ENCODE results near the gene CFAP57.

CFAP57 gene

GRCh38 chr1:43298055-43298454 is 125.9 kb downstream of the CFAP57 start:
- no peak for DNase-seq (ENCODE audit: low read depth, low spot score)

DNA sequence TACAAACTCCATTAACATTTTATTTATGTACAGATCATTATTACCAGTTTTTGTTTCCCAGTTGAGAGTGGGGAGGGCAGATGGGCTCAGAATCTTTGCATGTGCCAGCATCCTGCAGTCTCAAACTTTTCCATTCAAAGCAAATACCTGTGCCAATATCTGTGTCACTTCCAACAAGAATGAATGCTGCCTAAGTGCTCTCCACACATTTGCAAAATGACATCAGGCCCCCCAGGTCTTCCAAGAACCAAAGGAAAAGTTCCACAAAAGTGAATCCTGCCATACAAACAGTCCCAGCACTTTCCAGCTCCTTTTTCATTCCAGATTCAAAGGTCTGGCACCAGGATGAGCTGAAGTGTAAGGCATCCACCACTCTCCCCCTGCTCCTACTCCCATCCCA is 127.0 kb downstream of the CFAP57 start:
- DNase-seq (ENCODE audit: low read depth, low spot score): no peak

GRCh38 chr1:43300378-43301094 is 128.4 kb downstream of the CFAP57 start, which contains the start of gene TIE1:
Gene TIE1, plus strand, starts transcription at chr1:43300982. Its CDS starts 90 bp downstream, at chr1:43301072.
- DNase-seq (ENCODE audit: low read depth, low spot score): no peak

GRCh38 chr1:43302201-43302600 is 130.1 kb downstream of the CFAP57 start:
- no peak for DNase-seq (ENCODE audit: low read depth, low spot score)

- no peak for DNase-seq (ENCODE audit: low read depth, low spot score)
These were observed 130.8 kb downstream of the CFAP57 start for GRCh38 chr1:43302721-43303470.

DNA sequence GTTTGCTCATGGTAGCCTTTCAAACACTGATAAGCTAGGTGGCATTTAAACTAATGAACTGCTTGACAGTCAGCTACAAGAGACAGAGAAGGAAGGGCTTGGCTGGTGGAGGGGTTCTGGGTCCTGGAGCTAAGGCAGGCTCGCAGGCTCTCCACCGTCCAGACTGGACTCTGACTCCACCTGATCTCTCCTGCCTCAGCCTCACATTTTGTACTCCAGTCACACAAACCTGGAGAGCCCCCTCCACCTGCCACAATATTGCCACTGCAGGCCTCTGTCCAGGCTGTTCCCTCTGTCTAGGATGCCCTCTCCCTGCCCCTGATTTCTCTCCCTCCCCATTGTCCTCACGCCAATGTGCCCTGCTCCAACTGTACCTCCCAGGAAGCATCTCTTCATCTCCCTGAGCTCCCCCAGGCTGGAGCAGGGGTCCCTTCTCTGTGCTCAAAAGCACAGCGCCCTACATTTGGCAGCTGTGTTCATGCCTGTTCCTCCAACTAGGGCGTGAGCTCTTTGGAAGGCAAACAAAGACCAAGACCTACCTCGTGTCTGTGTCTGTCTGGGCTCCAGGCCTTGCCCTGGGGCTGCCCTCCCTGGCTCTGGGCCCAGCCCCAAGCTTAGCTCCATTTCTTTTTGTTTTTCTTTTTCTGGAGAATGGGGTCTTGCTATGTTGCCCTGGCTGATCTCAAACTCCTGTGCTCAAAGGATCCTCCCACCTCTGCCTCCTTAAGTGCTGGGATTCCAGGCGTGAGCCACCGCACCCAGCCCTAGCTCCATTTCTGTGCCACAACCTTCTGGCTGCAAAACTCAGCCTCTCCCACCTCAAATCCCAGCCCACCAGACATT is 131.6 kb downstream of the CFAP57 start:
- no peak for DNase-seq (ENCODE audit: low read depth, low spot score)
